ENCODE measurements around the gene ATF7IP2. TPM values are rescaled to one million over a fixed set of nuclear protein-coding genes. Genes with fewer than 3 reads are reported as not detected.
A peak's percentile ranks its signal among the peaks of the same experiment; 100 is the strongest.
"Not testable (repeated sequence)": the region's sequence is repeated elsewhere in the genome, so short reads cannot be mapped to it uniquely, and the experiment has no call there.

The ATF7IP2 gene
- total RNA-seq, 2 experiments from 2014 or later, result 28.4 to 34.5 TPM

- no peak for TF ChIP-seq EZH2phosphoT487 (IDR thresholded peaks at IDR 0.05; ENCODE audit: borderline replicate concordance, low read depth, low read length)
- TF ChIP-seq CTCF (conservative IDR thresholded peaks at IDR 0.05; ENCODE audit: low read length), result no peak
- no peak overlapping the region for H3K4me3 ChIP-seq (ENCODE audit: low read depth, low read length, poor library complexity, severe bottlenecking)
- peaks cover 19% of the 10 kb centered on the region for H3K9me3 ChIP-seq (ENCODE audit: low read length)
- no TSS peak for BruUV-seq (replicated peaks)
- no peak for DNase-seq (ENCODE audit: low spot score)
- no peaks in the 10 kb centered on the region for H3K4me1 ChIP-seq (ENCODE audit: insufficient read depth, low read length, poor library complexity, severe bottlenecking)
- no peaks in the 10 kb centered on the region for H4K20me1 ChIP-seq (ENCODE audit: insufficient read depth, low read length)
- no peak overlapping the region for H2AFZ ChIP-seq (ENCODE audit: low read length)
- H3K79me2 ChIP-seq (ENCODE audit: insufficient read depth, low read depth, low read length), result no peaks in the 10 kb centered on the region
- no peaks in the 10 kb centered on the region for H3K9me2 ChIP-seq (ENCODE audit: insufficient read depth, low read length)
- peaks cover 13% of the 10 kb centered on the region for H3K36me3 ChIP-seq (ENCODE audit: insufficient read depth, low read length)
- no peak overlapping the region for H3K4me2 ChIP-seq (ENCODE audit: low read length)
- intact Hi-C loops (cut with micrococcal nuclease; ENCODE audit: unreplicated experiment), result no loop called here
- ChIA-PET CTCF (ENCODE audit: unreplicated experiment) (no interaction called here), POLR2A (interaction anchor here (0.8 kb wide), 1 partner anchor 12 kb away, joined by 4 read pairs; no protein-coding TSS in a partner anchor)
- no peak overlapping the region for H3K27ac ChIP-seq (ENCODE audit: low read depth, low read length, poor library complexity, severe bottlenecking)
Observed at GRCh38 chr16:10405386-10405939, 19.6 kb downstream of the ATF7IP2 start.

- Histone ChIP-seq H3K9me3 (ENCODE audit: low read length) (peaks cover 36% of the 10 kb centered on the region), H3K4me3 (ENCODE audit: low read depth, low read length, poor library complexity, severe bottlenecking) (no peak overlapping the region), H4K20me1 (ENCODE audit: insufficient read depth, low read length) (no peaks in the 10 kb centered on the region), H3K36me3 (ENCODE audit: insufficient read depth, low read length) (peaks cover 9% of the 10 kb centered on the region), H3K27ac (ENCODE audit: low read depth, low read length, poor library complexity, severe bottlenecking) (no peak overlapping the region), H2AFZ (ENCODE audit: low read length) (no peak overlapping the region), H3K4me1 (ENCODE audit: insufficient read depth, low read length, poor library complexity, severe bottlenecking) (no peaks in the 10 kb centered on the region), H3K4me2 (ENCODE audit: low read length) (no peak overlapping the region), H3K9me2 (ENCODE audit: insufficient read depth, low read length) (no peaks in the 10 kb centered on the region), H3K79me2 (ENCODE audit: insufficient read depth, low read depth, low read length) (no peaks in the 10 kb centered on the region)
- TF ChIP-seq CTCF (conservative IDR thresholded peaks at IDR 0.05; ENCODE audit: low read length), result no peak
- TF ChIP-seq EZH2phosphoT487 (IDR thresholded peaks at IDR 0.05; ENCODE audit: borderline replicate concordance, low read depth, low read length), result no peak
- CTCF ChIA-PET (ENCODE audit: unreplicated experiment), result no interaction called here
- intact Hi-C loops (cut with micrococcal nuclease; ENCODE audit: unreplicated experiment), result no loop called here
- no TSS peak for BruUV-seq (replicated peaks)
- DNase-seq (ENCODE audit: low spot score), result peak; percentile 38
- POLR2A ChIA-PET, result no interaction called here
Observed at GRCh38 chr16:10408824-10409381, 23.0 kb downstream of the ATF7IP2 start.

- POLR2A ChIA-PET; BruUV-seq (replicated peaks): not testable (repeated sequence)
Observed at GRCh38 chr16:10409713-10410112, 23.9 kb downstream of the ATF7IP2 start.

More at GRCh38 chr16:10409713-10410112, 23.9 kb downstream of the ATF7IP2 start:
- H3K9me3 ChIP-seq (ENCODE audit: low read length), result peaks cover 36% of the 10 kb centered on the region
- DNase-seq (ENCODE audit: low spot score); H3K36me3 ChIP-seq (ENCODE audit: insufficient read depth, low read length); H3K9me2 ChIP-seq (ENCODE audit: insufficient read depth, low read length); H4K20me1 ChIP-seq (ENCODE audit: insufficient read depth, low read length); H3K27ac ChIP-seq (ENCODE audit: low read depth, low read length, poor library complexity, severe bottlenecking); H2AFZ ChIP-seq (ENCODE audit: low read length); CTCF ChIA-PET (ENCODE audit: unreplicated experiment); H3K4me1 ChIP-seq (ENCODE audit: insufficient read depth, low read length, poor library complexity, severe bottlenecking); H3K79me2 ChIP-seq (ENCODE audit: insufficient read depth, low read depth, low read length); H3K4me3 ChIP-seq (ENCODE audit: low read depth, low read length, poor library complexity, severe bottlenecking); H3K4me2 ChIP-seq (ENCODE audit: low read length); intact Hi-C loops (cut with micrococcal nuclease; ENCODE audit: unreplicated experiment): not testable (repeated sequence)
